ENCODE data around the gene UBALD2.
"Not testable (repeated sequence)": the region's sequence is repeated elsewhere in the genome, so short reads cannot be mapped to it uniquely, and the experiment has no call there.

The UBALD2 gene

DNA sequence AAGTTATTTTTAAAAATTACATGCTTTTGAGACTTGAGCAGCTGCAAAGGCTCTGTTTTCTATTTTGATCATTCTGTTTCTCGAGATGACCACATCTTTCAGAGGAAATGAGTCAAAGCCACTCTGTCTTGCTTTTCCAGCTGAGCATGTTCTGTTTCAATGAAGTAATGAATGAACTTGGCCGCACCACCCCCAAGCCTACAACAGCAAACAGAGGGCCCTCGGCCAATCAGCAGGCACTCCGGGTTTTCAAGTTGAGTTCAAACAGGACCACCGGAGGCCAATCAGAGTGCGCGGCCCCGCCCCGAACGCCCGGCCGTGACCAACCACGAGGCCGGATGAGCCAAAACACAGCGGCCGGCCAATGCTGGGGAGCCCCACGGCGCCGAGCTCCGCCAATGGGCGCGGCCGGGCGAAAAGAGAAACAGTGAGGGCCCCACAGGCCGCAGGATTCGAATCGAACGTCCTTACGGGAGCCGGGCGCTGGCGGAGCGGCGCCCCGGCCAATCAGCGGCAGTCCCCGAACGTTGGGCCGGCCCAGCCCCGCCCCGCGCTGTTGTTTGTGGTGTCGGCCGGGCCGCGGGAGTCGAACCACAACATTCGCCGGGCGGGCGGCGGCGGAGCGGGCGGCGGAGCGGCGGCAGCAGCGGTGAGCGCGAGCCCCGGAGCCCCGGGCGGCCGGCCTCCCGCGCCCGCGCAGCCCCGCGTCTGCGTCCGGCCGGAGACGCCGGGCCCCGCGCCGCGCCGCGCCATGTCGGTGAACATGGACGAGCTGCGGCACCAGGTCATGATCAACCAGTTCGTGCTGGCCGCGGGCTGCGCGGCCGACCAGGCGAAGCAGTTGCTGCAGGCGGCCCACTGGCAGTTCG lies at the start of gene UBALD2:
TSS of gene UBALD2 (plus strand) at position 594 of the 869 bp plus-strand sequence. CDS start at position 752, 158 bp downstream.
- no peaks in the 10 kb centered on the region for H3K27me3 ChIP-seq (ENCODE audit: control insufficient read depth, insufficient read depth, low read length)
- peaks cover 6% of the 10 kb centered on the region for H3K36me3 ChIP-seq (ENCODE audit: control insufficient read depth, insufficient read depth, low read length)
- H3K4me1 ChIP-seq (ENCODE audit: control insufficient read depth, insufficient read depth, low read length) = peaks cover 79% of the 10 kb centered on the region
- H3K4me3 ChIP-seq (ENCODE audit: low read length) = peak within 1 kb of the TSS; percentile 26
- no peaks in the 10 kb centered on the region for H3K9me3 ChIP-seq (ENCODE audit: control insufficient read depth, low read length)
- peak within 1 kb of the TSS; percentile 88 for H3K9ac ChIP-seq (ENCODE audit: low read length)

DNA sequence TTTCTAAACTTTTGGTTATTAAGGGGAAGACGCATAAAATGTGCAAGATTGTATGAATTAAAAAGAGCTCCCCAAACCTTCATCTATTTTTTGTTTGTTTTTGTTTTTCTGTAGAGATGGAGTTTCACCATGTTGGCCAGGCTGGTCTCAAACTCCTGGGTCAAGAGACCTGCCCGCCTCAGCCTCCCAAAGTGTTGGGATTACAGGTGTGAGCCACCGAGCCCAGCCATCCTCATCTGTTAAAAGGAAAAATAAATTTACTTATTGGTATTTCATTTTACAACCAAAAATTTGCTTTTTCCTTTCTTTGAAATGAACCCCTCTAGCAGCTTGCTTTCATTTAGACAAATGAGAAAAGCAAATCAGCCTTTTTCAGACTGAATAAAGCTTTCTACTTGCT lies 48.1 kb upstream of the UBALD2 start:
- H3K36me3 ChIP-seq (ENCODE audit: control insufficient read depth, insufficient read depth, low read length) = no peaks in the 10 kb centered on the region
- no peaks in the 10 kb centered on the region for H3K4me1 ChIP-seq (ENCODE audit: control insufficient read depth, insufficient read depth, low read length)
- no peak overlapping the region for H3K9ac ChIP-seq (ENCODE audit: low read length)
- no peak overlapping the region for H3K4me3 ChIP-seq (ENCODE audit: low read length)
- no peaks in the 10 kb centered on the region for H3K9me3 ChIP-seq (ENCODE audit: control insufficient read depth, low read length)
- H3K27me3 ChIP-seq (ENCODE audit: control insufficient read depth, insufficient read depth, low read length) = no peaks in the 10 kb centered on the region

DNA sequence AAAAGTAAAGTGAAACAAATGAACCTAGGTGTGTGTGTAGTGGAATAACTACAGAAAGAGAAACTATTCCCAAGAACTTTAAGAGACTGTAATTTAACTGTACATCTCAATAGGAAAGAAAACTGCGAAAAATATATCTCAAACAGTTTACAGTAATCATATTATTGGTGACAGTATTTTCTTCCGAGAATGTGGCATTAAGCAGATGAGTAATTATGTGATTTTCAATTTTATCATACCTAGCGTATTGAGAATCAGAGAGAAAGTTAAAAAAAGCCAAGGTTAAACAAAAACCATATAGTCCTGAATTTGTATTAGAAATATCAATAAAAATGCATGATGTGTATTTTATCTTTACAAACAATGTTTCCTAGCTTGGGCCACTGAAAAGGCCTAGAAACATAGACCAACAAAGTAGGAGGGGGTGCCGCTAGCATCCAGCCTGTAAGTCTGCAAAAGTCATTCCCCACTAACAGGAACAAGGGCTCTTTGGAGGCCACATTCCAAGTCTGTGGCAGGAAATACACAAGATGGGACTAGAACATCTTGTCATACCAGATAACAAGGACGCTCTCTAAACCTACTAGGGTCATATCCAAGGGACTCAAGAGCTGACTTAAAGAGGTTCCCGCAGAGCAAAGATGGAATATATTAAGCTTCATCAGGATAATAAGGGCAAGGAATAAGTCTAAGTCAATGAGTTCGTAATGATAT lies 45.3 kb upstream of the UBALD2 start:
- no peaks in the 10 kb centered on the region for H3K36me3 ChIP-seq (ENCODE audit: control insufficient read depth, insufficient read depth, low read length)

DNA sequence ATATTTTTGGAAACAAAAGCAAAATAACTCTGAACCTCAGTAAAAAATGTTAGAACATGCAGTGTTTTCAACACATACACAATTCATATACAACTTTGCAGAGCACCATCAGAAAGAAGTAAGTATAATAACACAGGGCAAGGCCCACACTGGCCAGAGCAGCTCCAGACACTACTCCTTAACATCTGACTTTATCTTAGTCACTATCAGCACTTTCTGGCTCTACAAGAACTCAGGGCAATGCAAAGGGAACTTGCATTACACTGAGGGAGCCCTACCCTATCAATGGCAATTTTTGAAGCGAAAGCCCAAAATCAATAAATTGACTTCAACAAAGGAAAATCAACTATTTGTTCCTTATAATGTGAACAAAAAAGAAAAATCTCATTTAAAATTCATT lies 41.3 kb upstream of the UBALD2 start:
- H3K36me3 ChIP-seq (ENCODE audit: control insufficient read depth, insufficient read depth, low read length) = no peaks in the 10 kb centered on the region
- no peaks in the 10 kb centered on the region for H3K4me1 ChIP-seq (ENCODE audit: control insufficient read depth, insufficient read depth, low read length)
- no peaks in the 10 kb centered on the region for H3K9me3 ChIP-seq (ENCODE audit: control insufficient read depth, low read length)
- no peaks in the 10 kb centered on the region for H3K27me3 ChIP-seq (ENCODE audit: control insufficient read depth, insufficient read depth, low read length)
- H3K9ac ChIP-seq (ENCODE audit: low read length) = no peak overlapping the region
- no peak overlapping the region for H3K4me3 ChIP-seq (ENCODE audit: low read length)

More for the DNA sequence above, 45.3 kb upstream of the UBALD2 start:
- no peaks in the 10 kb centered on the region for H3K9me3 ChIP-seq (ENCODE audit: control insufficient read depth, low read length)
- H3K4me1 ChIP-seq (ENCODE audit: control insufficient read depth, insufficient read depth, low read length) = no peaks in the 10 kb centered on the region
- no peak overlapping the region for H3K4me3 ChIP-seq (ENCODE audit: low read length)
- H3K9ac ChIP-seq (ENCODE audit: low read length) = no peak overlapping the region
- H3K27me3 ChIP-seq (ENCODE audit: control insufficient read depth, insufficient read depth, low read length) = no peaks in the 10 kb centered on the region

DNA sequence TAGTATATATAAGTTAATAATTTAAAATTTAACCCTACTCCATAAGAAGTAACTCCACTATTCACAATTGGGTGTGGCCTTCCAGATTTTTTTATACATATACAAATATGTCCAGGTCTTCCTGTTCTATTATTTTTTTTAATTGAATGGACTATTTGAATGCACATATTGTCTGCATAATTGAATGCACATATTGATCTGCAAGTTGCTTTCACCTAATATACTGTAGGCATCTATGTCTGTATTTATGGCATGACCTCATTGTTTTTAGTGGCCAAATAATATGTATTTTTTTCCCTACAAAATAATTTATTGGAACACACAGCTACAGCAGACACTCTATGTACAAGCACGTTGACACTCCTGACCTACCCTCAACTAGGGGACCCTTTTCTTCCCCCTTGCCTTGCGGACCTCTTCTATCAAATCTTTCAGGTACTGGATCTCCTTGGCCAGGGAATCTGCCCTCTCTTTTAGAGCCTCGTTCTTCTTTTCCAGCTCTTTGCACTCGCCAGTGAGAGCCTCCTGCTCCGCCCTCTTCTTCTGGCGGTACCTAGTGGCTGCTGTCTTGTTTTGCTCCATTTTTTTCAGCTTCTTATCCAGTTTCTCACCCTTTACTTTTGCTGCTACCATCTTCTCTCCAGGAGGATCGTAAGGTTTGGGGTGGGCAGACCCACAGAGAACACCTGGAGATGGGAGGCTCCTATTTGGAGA lies 39.6 kb upstream of the UBALD2 start:
- H3K36me3 ChIP-seq (ENCODE audit: control insufficient read depth, insufficient read depth, low read length); H3K9me3 ChIP-seq (ENCODE audit: control insufficient read depth, low read length); H3K4me1 ChIP-seq (ENCODE audit: control insufficient read depth, insufficient read depth, low read length); H3K27me3 ChIP-seq (ENCODE audit: control insufficient read depth, insufficient read depth, low read length); H3K4me3 ChIP-seq (ENCODE audit: low read length); H3K9ac ChIP-seq (ENCODE audit: low read length): not testable (repeated sequence)

DNA sequence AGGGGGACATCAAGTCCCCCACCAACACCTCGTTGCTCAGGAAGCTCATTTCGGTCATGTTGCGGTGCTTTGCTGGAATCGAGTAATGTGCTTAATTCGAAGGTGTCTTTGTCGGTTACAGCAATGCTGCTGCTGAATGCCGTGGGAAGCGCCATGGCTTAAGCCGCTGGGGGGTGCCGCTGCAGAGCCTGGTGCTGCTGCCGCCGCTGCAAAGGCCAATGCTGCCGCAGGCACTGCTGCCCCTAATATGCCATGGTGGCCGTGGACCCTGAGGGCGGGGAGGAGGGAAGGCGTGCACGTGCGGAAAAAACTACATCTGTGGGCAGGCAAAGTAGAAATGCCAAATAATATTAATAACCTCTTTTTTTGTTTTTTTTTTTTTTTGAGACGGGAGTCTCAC lies 38.4 kb upstream of the UBALD2 start:
- not testable (repeated sequence) for H3K4me3 ChIP-seq (ENCODE audit: low read length); H3K4me1 ChIP-seq (ENCODE audit: control insufficient read depth, insufficient read depth, low read length); H3K9me3 ChIP-seq (ENCODE audit: control insufficient read depth, low read length); H3K36me3 ChIP-seq (ENCODE audit: control insufficient read depth, insufficient read depth, low read length); H3K9ac ChIP-seq (ENCODE audit: low read length); H3K27me3 ChIP-seq (ENCODE audit: control insufficient read depth, insufficient read depth, low read length)

DNA sequence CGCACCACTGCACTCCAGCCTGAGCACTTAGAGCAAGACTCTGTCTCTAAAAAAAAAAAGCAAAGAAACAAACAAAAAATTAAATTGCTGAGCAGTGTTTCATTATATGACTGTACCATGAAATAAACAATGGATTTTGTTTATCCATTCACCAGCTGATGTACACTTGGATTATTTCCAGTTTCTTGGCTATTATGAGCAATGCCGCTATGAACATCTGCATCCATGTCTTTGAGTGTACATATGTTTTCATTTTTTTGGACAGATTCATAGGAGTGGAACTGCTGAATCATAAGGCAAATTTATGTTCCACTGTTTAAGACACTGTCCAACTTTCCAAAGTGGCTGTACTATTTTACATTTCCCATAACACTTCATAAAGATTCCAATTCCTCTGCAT lies 32.8 kb upstream of the UBALD2 start:
- Histone ChIP-seq H3K9ac (ENCODE audit: low read length) (no peak overlapping the region), H3K36me3 (ENCODE audit: control insufficient read depth, insufficient read depth, low read length) (no peaks in the 10 kb centered on the region), H3K9me3 (ENCODE audit: control insufficient read depth, low read length) (no peaks in the 10 kb centered on the region), H3K27me3 (ENCODE audit: control insufficient read depth, insufficient read depth, low read length) (no peaks in the 10 kb centered on the region), H3K4me3 (ENCODE audit: low read length) (no peak overlapping the region), H3K4me1 (ENCODE audit: control insufficient read depth, insufficient read depth, low read length) (no peaks in the 10 kb centered on the region)

DNA sequence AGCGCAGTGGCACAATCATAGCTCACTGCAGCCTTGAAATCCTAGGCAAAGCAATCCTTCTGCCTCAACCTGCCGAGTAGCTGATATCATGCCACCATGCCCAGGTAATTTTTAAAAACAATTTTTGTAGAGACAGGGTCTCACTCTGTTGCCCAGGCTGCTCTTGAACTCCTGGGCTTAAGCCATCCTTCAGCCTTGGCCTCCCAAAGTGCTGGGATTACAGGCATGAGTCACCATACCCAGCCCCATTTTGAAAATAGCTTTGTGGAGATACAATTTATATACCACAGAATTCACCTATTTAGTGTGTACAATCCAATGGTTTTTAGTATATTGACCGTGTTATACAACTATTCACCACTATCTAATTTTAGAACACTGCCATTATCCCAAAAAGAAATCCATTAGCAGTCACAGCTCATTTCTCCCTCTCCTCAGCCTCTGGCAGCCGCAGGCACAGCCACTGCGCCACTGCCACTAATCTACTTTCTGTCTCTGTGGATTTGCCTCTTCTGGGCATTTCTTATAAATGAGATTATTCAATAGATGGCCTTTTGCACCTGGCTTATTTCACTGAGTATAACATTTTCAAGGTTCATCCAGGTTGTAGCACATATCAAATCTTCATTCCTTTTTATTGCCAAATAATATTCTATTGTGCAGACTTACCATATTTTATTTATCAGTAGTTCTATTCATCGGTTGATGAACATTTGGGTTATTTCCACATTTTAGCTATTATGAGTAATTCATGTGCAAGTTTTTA lies 31.4 kb upstream of the UBALD2 start:
- no peaks in the 10 kb centered on the region for H3K9me3 ChIP-seq (ENCODE audit: control insufficient read depth, low read length)
- H3K36me3 ChIP-seq (ENCODE audit: control insufficient read depth, insufficient read depth, low read length) = no peaks in the 10 kb centered on the region
- no peak overlapping the region for H3K9ac ChIP-seq (ENCODE audit: low read length)
- H3K4me1 ChIP-seq (ENCODE audit: control insufficient read depth, insufficient read depth, low read length) = no peaks in the 10 kb centered on the region
- no peaks in the 10 kb centered on the region for H3K27me3 ChIP-seq (ENCODE audit: control insufficient read depth, insufficient read depth, low read length)
- no peak overlapping the region for H3K4me3 ChIP-seq (ENCODE audit: low read length)

DNA sequence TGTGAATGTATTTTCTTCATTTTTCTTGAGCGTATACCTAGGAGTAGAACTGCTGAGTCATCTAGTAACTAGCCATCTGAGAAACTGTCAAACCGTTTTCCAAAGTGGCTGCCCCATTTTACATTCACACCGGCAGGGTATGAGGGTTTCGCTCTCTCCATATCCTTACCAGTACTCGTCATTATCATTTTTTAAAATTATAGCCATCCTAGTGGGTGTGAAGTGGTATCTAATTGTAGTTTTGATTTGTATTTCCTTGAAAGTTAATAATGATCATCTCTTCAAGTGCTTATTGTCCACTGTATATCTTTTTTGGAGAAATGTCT lies 30.8 kb upstream of the UBALD2 start:
- no peaks in the 10 kb centered on the region for H3K4me1 ChIP-seq (ENCODE audit: control insufficient read depth, insufficient read depth, low read length)
- H3K27me3 ChIP-seq (ENCODE audit: control insufficient read depth, insufficient read depth, low read length) = no peaks in the 10 kb centered on the region

DNA sequence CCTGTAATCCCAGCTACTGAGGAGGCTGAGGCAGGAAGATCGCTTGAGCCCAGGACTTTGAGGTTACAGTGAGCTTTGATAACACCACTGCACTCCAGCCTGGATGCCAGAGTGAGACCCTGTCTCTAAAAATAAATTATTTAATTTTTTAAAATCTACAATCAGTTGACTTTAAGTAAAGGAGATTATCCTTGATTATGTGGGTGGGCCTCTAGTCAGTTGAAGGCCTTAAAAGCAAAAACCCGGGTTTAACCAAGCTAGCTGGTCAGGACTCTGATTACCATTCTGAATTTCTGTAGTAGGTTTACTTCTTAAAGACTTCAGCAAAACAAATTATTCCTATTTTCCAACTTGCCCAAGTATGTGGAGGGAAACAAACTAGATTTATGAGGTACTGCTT lies 29.3 kb upstream of the UBALD2 start:
- Histone ChIP-seq H3K36me3 (ENCODE audit: control insufficient read depth, insufficient read depth, low read length) (no peaks in the 10 kb centered on the region), H3K9me3 (ENCODE audit: control insufficient read depth, low read length) (no peaks in the 10 kb centered on the region), H3K4me3 (ENCODE audit: low read length) (no peak overlapping the region), H3K9ac (ENCODE audit: low read length) (no peak overlapping the region), H3K4me1 (ENCODE audit: control insufficient read depth, insufficient read depth, low read length) (no peaks in the 10 kb centered on the region), H3K27me3 (ENCODE audit: control insufficient read depth, insufficient read depth, low read length) (peaks cover 8% of the 10 kb centered on the region)

More for the DNA sequence above, 30.8 kb upstream of the UBALD2 start:
- Histone ChIP-seq H3K36me3 (ENCODE audit: control insufficient read depth, insufficient read depth, low read length) (no peaks in the 10 kb centered on the region), H3K9me3 (ENCODE audit: control insufficient read depth, low read length) (no peaks in the 10 kb centered on the region), H3K4me3 (ENCODE audit: low read length) (no peak overlapping the region), H3K9ac (ENCODE audit: low read length) (no peak overlapping the region)

DNA sequence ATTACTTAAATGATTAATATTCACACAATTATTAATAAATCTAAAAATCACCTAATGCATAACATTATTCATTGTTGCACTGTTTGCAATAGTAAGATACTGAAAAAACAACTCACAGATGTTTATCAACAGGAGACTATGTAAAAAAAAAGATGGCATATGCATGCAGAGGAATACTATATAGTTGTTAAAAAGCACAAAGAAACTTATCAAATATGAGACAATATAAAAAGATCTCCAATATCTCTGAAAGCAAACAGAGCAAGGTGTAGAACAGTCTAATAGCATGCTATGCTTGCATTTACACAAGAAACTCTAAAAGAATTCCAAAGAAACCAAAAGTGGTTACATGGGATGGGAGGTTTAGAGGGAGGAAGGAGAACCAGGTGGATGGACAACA lies 28.5 kb upstream of the UBALD2 start:
- H3K9ac ChIP-seq (ENCODE audit: low read length) = no peak overlapping the region
- no peaks in the 10 kb centered on the region for H3K9me3 ChIP-seq (ENCODE audit: control insufficient read depth, low read length)
- H3K27me3 ChIP-seq (ENCODE audit: control insufficient read depth, insufficient read depth, low read length) = peaks cover 14% of the 10 kb centered on the region
- H3K36me3 ChIP-seq (ENCODE audit: control insufficient read depth, insufficient read depth, low read length) = no peaks in the 10 kb centered on the region
- H3K4me1 ChIP-seq (ENCODE audit: control insufficient read depth, insufficient read depth, low read length) = no peaks in the 10 kb centered on the region
- no peak overlapping the region for H3K4me3 ChIP-seq (ENCODE audit: low read length)

Measured in mucosa of stomach (tissue), 1 donor.